ENCODE data around the gene UQCRHL.

Gene UQCRHL

GRCh38 chr1:15796086-15796462 lies 11.4 kb downstream of the UQCRHL start:
- DNase-seq, result no peak

- DNase-seq, result no peak
These were observed 18.7 kb downstream of the UQCRHL start for GRCh38 chr1:15788624-15789301.

- no peak for DNase-seq
These were observed 20.9 kb downstream of the UQCRHL start for GRCh38 chr1:15786581-15786980.

GRCh38 chr1:15785683-15786082 lies 21.8 kb downstream of the UQCRHL start:
- DNase-seq, result no peak

- no peak for DNase-seq
These were observed 29.3 kb downstream of the UQCRHL start for GRCh38 chr1:15777909-15778707.

- DNase-seq, result no peak
These were observed 31.7 kb downstream of the UQCRHL start for GRCh38 chr1:15775706-15776105.

GRCh38 chr1:15771836-15772515 lies 35.5 kb downstream of the UQCRHL start:
- no peak for DNase-seq

- DNase-seq, result no peak
These were observed 37.0 kb downstream of the UQCRHL start for GRCh38 chr1:15770313-15770962.

- DNase-seq, result no peak
These were observed 39.1 kb downstream of the UQCRHL start for GRCh38 chr1:15768388-15768787.

- DNase-seq, result no peak
These were observed 39.5 kb downstream of the UQCRHL start for GRCh38 chr1:15767941-15768340.

- no peak for DNase-seq
These were observed 41.8 kb downstream of the UQCRHL start for GRCh38 chr1:15765495-15766194.

- DNase-seq, result no peak
These were observed 42.6 kb downstream of the UQCRHL start for GRCh38 chr1:15764890-15765289.

GRCh38 chr1:15764269-15764764 lies 43.1 kb downstream of the UQCRHL start:
- no peak for DNase-seq

- DNase-seq, result no peak
These were observed 44.9 kb downstream of the UQCRHL start for GRCh38 chr1:15762546-15762945.

- DNase-seq, result no peak
These were observed 45.9 kb downstream of the UQCRHL start for GRCh38 chr1:15761366-15762128.

GRCh38 chr1:15760520-15761211 lies 46.8 kb downstream of the UQCRHL start:
- no peak for DNase-seq

GRCh38 chr1:15758953-15759661 lies 48.3 kb downstream of the UQCRHL start:
- no peak for DNase-seq

GRCh38 chr1:15758343-15758931 lies 49.0 kb downstream of the UQCRHL start, which contains the start of gene FBLIM1:
Gene FBLIM1 (plus strand): TSS chr1:15758795. CDS start chr1:15764984, 6,189 bp downstream.
- DNase-seq, result no peak

GRCh38 chr1:15757575-15758342 lies 49.7 kb downstream of the UQCRHL start:
- DNase-seq, result no peak

Data from midbrain (tissue), 1 donor.